HEK293 (cell line): ENCODE data around the gene XPR1.

ENCODE experiments used
- HOXA7 ChIP-seq: sonication (generic); formaldehyde crosslinking; IDR thresholded peaks from 2 replicates; pipeline ENCODE4 v1.8.1; 2022; ENCODE audit warnings: missing genetic modification reagents, borderline replicate concordance
- WT1 ChIP-seq: fragments of 450-650 bp; formaldehyde crosslinking; IDR thresholded peaks from 2 replicates; pipeline ENCODE4 v1.5.1; 2016; ENCODE audit warnings: missing biosample characterization, missing genetic modification characterization
- ZEB2 ChIP-seq: fragments of 450-650 bp; formaldehyde crosslinking; IDR thresholded peaks from 2 replicates; pipeline ENCODE4 v1.5.1; 2016; ENCODE audit warnings: missing biosample characterization, missing genetic modification characterization
- TF ChIP-seq, protein P1 (sequence below): IDR thresholded peaks from 2 replicates; pipeline ENCODE4 v1.6.1; 2011; ENCODE audit warnings: mild to moderate bottlenecking, low read depth, low read length, borderline replicate concordance

DNA sequence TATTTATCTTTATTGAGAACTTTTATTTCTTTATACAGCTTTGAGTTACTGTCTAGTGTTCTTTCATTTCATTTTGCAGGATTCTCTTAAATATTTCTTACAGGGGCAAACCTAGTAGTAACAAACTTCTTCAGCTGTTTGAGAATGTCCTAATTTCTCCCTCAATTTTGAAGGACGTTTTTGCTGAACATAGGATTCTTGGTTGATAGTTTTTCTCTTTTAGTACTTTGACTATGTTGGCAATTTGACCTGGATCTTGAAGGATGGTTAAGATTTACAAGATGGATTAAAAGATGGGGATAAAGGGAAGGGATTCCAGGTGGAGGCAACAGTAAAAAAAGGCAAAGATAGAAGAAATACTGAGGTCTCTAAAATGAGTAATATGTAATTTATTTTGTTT, 38.9 kb downstream of the XPR1 start:
- TF ChIP-seq HOXA7 (CRISPR knock-in tag) = no peak
- TF ChIP-seq, protein P1, sequence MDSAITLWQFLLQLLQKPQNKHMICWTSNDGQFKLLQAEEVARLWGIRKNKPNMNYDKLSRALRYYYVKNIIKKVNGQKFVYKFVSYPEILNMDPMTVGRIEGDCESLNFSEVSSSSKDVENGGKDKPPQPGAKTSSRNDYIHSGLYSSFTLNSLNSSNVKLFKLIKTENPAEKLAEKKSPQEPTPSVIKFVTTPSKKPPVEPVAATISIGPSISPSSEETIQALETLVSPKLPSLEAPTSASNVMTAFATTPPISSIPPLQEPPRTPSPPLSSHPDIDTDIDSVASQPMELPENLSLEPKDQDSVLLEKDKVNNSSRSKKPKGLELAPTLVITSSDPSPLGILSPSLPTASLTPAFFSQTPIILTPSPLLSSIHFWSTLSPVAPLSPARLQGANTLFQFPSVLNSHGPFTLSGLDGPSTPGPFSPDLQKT = no peak
- TF ChIP-seq WT1 (tag by site-specific recombination) = no peak
- no peak for TF ChIP-seq ZEB2
